Endothelial cell of umbilical vein (primary cell): ENCODE results near the gene HUS1. TPM values are rescaled to one million over a fixed set of nuclear protein-coding genes. Genes with fewer than 3 reads are reported as not detected.

Experiments
- BruUV-seq: library from RNA; stranded (reverse); fragments of 400-500 nt; replicated peaks from 2 replicates; lab custom pipeline; 2021; lab: Mats Ljungman, UMichigan
- CTCF ChIA-PET: fragments of 300-600, 350-600 bp; sonication (Branson Sonifier 250); formaldehyde crosslinking; loops from one replicate; lab custom pipeline; 2021; ENCODE audit warnings: antibody characterized with exemption, inconsistent platforms; lab: Charles Lee
- POLR2A ChIA-PET: fragments of 300-600, 350-600 bp; sonication (Branson Sonifier 250); formaldehyde crosslinking; loops from one replicate; lab custom pipeline; 2021; ENCODE audit warnings: antibody characterized with exemption, inconsistent platforms; lab: Charles Lee
- DNase-seq: peaks from one replicate; pipeline ENCODE4 v3.0.0-alpha.2; 2011; ENCODE audit warnings: low read depth, low spot score
- FAIRE-seq: peaks from 2 replicates; lab custom pipeline; 2011; peaks lifted over from hg19 to GRCh38; lab: Jason Lieb, UNC
- H2AFZ ChIP-seq: 2 replicates; pipeline ENCODE4 v1.6.0; 2012; ENCODE audit warnings: low read depth, low read length, control low read depth, inconsistent platforms
- H3K27ac ChIP-seq: 2 replicates; pipeline ENCODE4 v1.5.1; 2011; ENCODE audit warnings: low read depth, mild to moderate bottlenecking, control low read depth, low read length, moderate library complexity; ENCODE audit not compliant: insufficient read depth
- H3K27me3 ChIP-seq, 2 experiments: 2 replicates each; pipeline versions ENCODE4 v1.6.0 to v1.6.1; 2011; ENCODE audit warnings: low read length in 2 of 2, mixed read lengths in 1 of 2; ENCODE audit not compliant: control insufficient read depth in 2 of 2, insufficient read depth in 2 of 2
- H3K36me3 ChIP-seq, 2 experiments: 2 replicates in 1 of 2; 3 replicates in 1 of 2; pipeline ENCODE4 v1.5.1; 2011; ENCODE audit warnings: low read length in 2 of 2, mild to moderate bottlenecking in 1 of 2, moderate library complexity in 1 of 2; ENCODE audit not compliant: control insufficient read depth in 2 of 2, insufficient read depth in 2 of 2; ENCODE audit errors: extremely low read depth in 1 of 2
- H3K4me1 ChIP-seq: 3 replicates; pipeline ENCODE4 v1.5.1; 2011; ENCODE audit warnings: mild to moderate bottlenecking, low read length; ENCODE audit not compliant: control insufficient read depth, insufficient read depth; ENCODE audit errors: extremely low read depth
- H3K4me2 ChIP-seq: 2 replicates; pipeline ENCODE4 v1.6.1; 2011; ENCODE audit warnings: low read length, control low read depth, mixed read lengths; ENCODE audit not compliant: insufficient read depth
- H3K4me3 ChIP-seq, 3 experiments: fragments of 200-600 bp in 1 of 3; sonication (generic), shearing (Covaris generic) in 1 of 3; replicated peaks in 1 of 3; 2 replicates each; pipeline ENCODE4 v1.5.1; 2011 to 2016; ENCODE audit warnings: control low read depth in 3 of 3, low read length in 3 of 3, mild to moderate bottlenecking in 2 of 3, inconsistent platforms in 1 of 3, low read depth in 1 of 3, moderate library complexity in 1 of 3; ENCODE audit not compliant: insufficient read depth in 1 of 3
- H3K79me2 ChIP-seq: 2 replicates; pipeline ENCODE4 v1.6.0; 2012; ENCODE audit warnings: low read length, inconsistent platforms; ENCODE audit not compliant: control insufficient read depth, insufficient read depth
- H3K9ac ChIP-seq: replicated peaks from 2 replicates; pipeline ENCODE3; 2011; ENCODE audit warnings: low read length, control low read depth; ENCODE audit not compliant: insufficient read depth; ENCODE audit errors: extremely low read depth
- H3K9me1 ChIP-seq: replicated peaks from 3 replicates; pipeline ENCODE4 v1.6.0; 2011; ENCODE audit warnings: mild to moderate bottlenecking, low read length; ENCODE audit not compliant: control insufficient read depth, insufficient read depth; ENCODE audit errors: extremely low read depth
- H3K9me3 ChIP-seq: replicated peaks from 2 replicates; pipeline ENCODE4 v1.5.1; 2012; ENCODE audit warnings: low read length, inconsistent platforms; ENCODE audit not compliant: control insufficient read depth, insufficient read depth
- H4K20me1 ChIP-seq: replicated peaks from 2 replicates; pipeline ENCODE3; 2011; ENCODE audit warnings: mild to moderate bottlenecking, low read length; ENCODE audit not compliant: control insufficient read depth, insufficient read depth; ENCODE audit errors: extremely low read depth
- CTCF ChIP-seq, 2 donors: IDR thresholded peaks; 1 replicate in 1 of 2; 2 replicates in 1 of 2; pipeline ENCODE4 v1.5.1; 2011; ENCODE audit warnings: low read length in 2 of 2, mild to moderate bottlenecking in 2 of 2, moderate library complexity in 2 of 2, control low read depth in 1 of 2, inconsistent platforms in 1 of 2, low read depth in 1 of 2; ENCODE audit not compliant: insufficient read depth in 1 of 2; ENCODE audit errors: extremely low read depth in 1 of 2
- EZH2 ChIP-seq: IDR thresholded peaks from 2 replicates; pipeline ENCODE4 v1.6.1; 2012; ENCODE audit warnings: borderline replicate concordance, low read depth, mild to moderate bottlenecking, moderate library complexity, low read length, inconsistent platforms; ENCODE audit not compliant: severe bottlenecking
- FOS ChIP-seq: IDR thresholded peaks from 2 replicates; pipeline ENCODE4 v1.6.1; 2011; ENCODE audit warnings: mild to moderate bottlenecking, low read length, moderate library complexity, borderline replicate concordance; ENCODE audit not compliant: insufficient read depth
- GATA2 ChIP-seq: IDR thresholded peaks from 2 replicates; pipeline ENCODE4 v1.7.0; 2011; ENCODE audit warnings: low read depth, mild to moderate bottlenecking, moderate library complexity, mixed read lengths, low read length; ENCODE audit not compliant: insufficient read length, insufficient read depth
- JUN ChIP-seq: IDR thresholded peaks from 2 replicates; pipeline ENCODE4 v1.6.1; 2011; ENCODE audit warnings: borderline replicate concordance, low read depth; ENCODE audit not compliant: insufficient read length, insufficient read depth
- MAX ChIP-seq: IDR thresholded peaks from 2 replicates; pipeline ENCODE4 v1.6.1; 2011; ENCODE audit not compliant: insufficient read depth, insufficient read length
- MYC ChIP-seq: IDR thresholded peaks from one replicate; pipeline ENCODE4 v1.6.1; 2011; ENCODE audit warnings: mild to moderate bottlenecking, low read depth, low read length
- POLR2A ChIP-seq: IDR thresholded peaks from 2 replicates; pipeline ENCODE4 v1.6.1; 2012; ENCODE audit warnings: low read depth, mild to moderate bottlenecking, control low read depth, low read length
- POLR2AphosphoS5 ChIP-seq: IDR thresholded peaks from 2 replicates; pipeline ENCODE4 v1.6.1; 2012; ENCODE audit warnings: low read depth, mild to moderate bottlenecking, control low read depth, low read length, moderate library complexity; ENCODE audit not compliant: insufficient read depth
- dilution Hi-C: fragments of 300-500 bp; cut with MboI; formaldehyde crosslinking; loops from one replicate; pipeline ENCODE4 v1.15.0; 2019; ENCODE audit warnings: low sequenced_read_pairs; ENCODE audit not compliant: extremely low pct_ligation_motif_present
- intact Hi-C: fragments of 100-400 bp; cut with micrococcal nuclease; formaldehyde crosslinking; loops from one replicate; pipeline ENCODE4 v1.10.0; 2022
- polyA plus RNA-seq, 4 experiments: library from polyadenylated mRNA; depleted of rRNA in 3 of 4; stranded (reverse) in 3 of 4; unstranded in 1 of 4; fragments of >200 nt; gene quantifications; 2 replicates each; pipeline versions ENCODE4 v1.2.1 to v1.2.3, GENCODE V29; 2011 to 2012; ENCODE audit warnings: missing spikeins in 1 of 4
- total RNA-seq: library from RNA; stranded (reverse); gene quantifications from 2 replicates; pipeline ENCODE4 v1.2.3, GENCODE V29; 2021

HUS1 gene
- total and polyA plus RNA-seq, 2 donors (not counting 3 experiments of a cell fraction or from before 2014, with no cell fraction given) = 21.4 to 49.7 TPM

GRCh38 chr7:47962262-47962661 is 17.2 kb downstream of the HUS1 start:
- no peak for DNase-seq
- TF ChIP-seq EZH2 = no peak
- no peak for TF ChIP-seq CTCF (IDR thresholded peaks at IDR 0.05; ENCODE audit: extremely low read depth in 1 of 2, insufficient read depth in 1 of 2, low read depth in 1 of 2, low read length in 2 of 2)
- no peak for TF ChIP-seq MAX
- TF ChIP-seq FOS = no peak
- no peak for TF ChIP-seq MYC
- no peak for TF ChIP-seq POLR2A
- TF ChIP-seq POLR2AphosphoS5 = no peak
- TF ChIP-seq JUN = no peak
- no peak for TF ChIP-seq GATA2
- no peaks in the 10 kb centered on the region for H3K4me1 ChIP-seq
- H3K79me2 ChIP-seq = no peaks in the 10 kb centered on the region
- intact Hi-C loops = no loop called here
- no peak overlapping the region for H3K27ac ChIP-seq
- no peaks in the 10 kb centered on the region for H3K9me3 ChIP-seq
- peaks cover 33 to 34% of the 10 kb centered on the region in 2 experiments for H3K36me3 ChIP-seq
- H3K9ac ChIP-seq = no peak overlapping the region
- no peaks in the 10 kb centered on the region for H3K9me1 ChIP-seq
- no peaks in the 10 kb centered on the region for H3K27me3 ChIP-seq
- no peaks in the 10 kb centered on the region for H4K20me1 ChIP-seq
- POLR2A ChIA-PET = no interaction called here
- CTCF ChIA-PET = interaction anchor here (1.0 to 9.6 kb wide), 3 partner anchors 14 to 696 kb away, joined by 3 to 371 read pairs (median 6); partner anchors contain the start of gene PKD1L1
- no peak for FAIRE-seq
- dilution Hi-C loops = no loop called here
- H3K4me2 ChIP-seq = no peak overlapping the region
- no TSS peak for BruUV-seq
- no peak overlapping the region for H3K4me3 ChIP-seq
- no peak overlapping the region for H2AFZ ChIP-seq
